HepG2 (cell line): ENCODE measurements around the gene EHD4.

Experiments used
- MYC ChIP-seq: sonication (generic); formaldehyde crosslinking; IDR thresholded peaks from 2 replicates; pipeline ENCODE4 v1.9.0; 2021; ENCODE audit warnings: missing genetic modification reagents, borderline replicate concordance
- SP1 ChIP-seq, 2 experiments: fragments of 450-650 bp in 1 of 2; sonication (generic) in 1 of 2; formaldehyde crosslinking in 1 of 2; IDR thresholded peaks; 2 replicates each; pipeline versions ENCODE4 v1.4.0 to v1.6.1; 2016 to 2020; ENCODE audit warnings: missing genetic modification reagents in 1 of 2
- ZBTB1 ChIP-seq: sonication (generic); formaldehyde crosslinking; IDR thresholded peaks from 2 replicates; pipeline ENCODE4 v1.4.0; 2020; ENCODE audit warnings: missing genetic modification reagents, borderline replicate concordance
- ZNF784 ChIP-seq: sonication (generic); formaldehyde crosslinking; IDR thresholded peaks from 2 replicates; pipeline ENCODE4 v1.5.1; 2020; ENCODE audit warnings: missing genetic modification reagents, mild to moderate bottlenecking, borderline replicate concordance
- TF ChIP-seq, protein P1 (sequence below): sonication (generic); formaldehyde crosslinking; IDR thresholded peaks from 2 replicates; pipeline ENCODE4 v1.8.1; 2022; ENCODE audit warnings: low read depth, mild to moderate bottlenecking, missing genetic modification reagents

DNA sequence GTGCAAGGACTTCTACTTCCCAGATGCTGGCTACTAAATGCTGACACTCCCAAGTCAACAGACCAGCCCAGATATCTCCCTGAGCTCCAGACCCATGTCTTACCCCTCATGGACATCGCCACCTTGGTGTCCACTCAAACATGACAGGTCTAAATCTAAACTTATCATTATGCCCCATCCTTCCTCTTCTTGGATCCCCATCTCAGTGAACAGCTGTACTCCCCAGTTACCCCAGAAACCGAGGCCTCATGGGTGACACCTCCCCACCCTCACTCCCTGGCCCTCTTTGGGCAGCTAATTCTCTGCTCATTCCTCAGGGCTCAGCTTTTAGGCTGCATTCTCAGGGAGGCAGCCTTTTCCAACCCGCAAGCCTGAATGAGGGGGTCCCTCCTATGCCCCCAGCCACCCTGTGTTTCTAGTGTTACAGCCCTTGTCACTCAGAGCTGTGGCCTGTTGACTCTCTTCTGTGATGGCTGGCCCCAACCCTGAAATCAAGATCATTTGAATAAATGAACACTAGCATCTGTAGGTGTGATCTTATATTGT is 5.4 kb downstream of the EHD4 start:
- no peak for TF ChIP-seq SP1 (IDR thresholded peaks at IDR 0.05)
- TF ChIP-seq SP1 (CRISPR knock-in tag; IDR thresholded peaks at IDR 0.05): no peak
- no peak for TF ChIP-seq ZNF784
- TF ChIP-seq ZBTB1 (CRISPR knock-in tag): no peak
- TF ChIP-seq, protein P1, sequence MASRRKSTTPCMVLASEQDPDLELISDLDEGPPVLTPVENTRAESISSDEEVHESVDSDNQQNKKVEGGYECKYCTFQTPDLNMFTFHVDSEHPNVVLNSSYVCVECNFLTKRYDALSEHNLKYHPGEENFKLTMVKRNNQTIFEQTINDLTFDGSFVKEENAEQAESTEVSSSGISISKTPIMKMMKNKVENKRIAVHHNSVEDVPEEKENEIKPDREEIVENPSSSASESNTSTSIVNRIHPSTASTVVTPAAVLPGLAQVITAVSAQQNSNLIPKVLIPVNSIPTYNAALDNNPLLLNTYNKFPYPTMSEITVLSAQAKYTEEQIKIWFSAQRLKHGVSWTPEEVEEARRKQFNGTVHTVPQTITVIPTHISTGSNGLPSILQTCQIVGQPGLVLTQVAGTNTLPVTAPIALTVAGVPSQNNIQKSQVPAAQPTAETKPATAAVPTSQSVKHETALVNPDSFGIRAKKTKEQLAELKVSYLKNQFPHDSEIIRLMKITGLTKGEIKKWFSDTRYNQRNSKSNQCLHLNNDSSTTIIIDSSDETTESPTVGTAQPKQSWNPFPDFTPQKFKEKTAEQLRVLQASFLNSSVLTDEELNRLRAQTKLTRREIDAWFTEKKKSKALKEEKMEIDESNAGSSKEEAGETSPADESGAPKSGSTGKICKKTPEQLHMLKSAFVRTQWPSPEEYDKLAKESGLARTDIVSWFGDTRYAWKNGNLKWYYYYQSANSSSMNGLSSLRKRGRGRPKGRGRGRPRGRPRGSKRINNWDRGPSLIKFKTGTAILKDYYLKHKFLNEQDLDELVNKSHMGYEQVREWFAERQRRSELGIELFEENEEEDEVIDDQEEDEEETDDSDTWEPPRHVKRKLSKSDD: no peak
- TF ChIP-seq MYC (CRISPR knock-in tag): no peak
